GM19395 (cell line): Measurements from ENCODE around the gene MCOLN2.
"Not testable (repeated sequence)": the region's sequence is repeated elsewhere in the genome, so short reads cannot be mapped to it uniquely, and the experiment has no call there.

ENCODE experiments used
- ATAC-seq: cut with Tn5 transposase; IDR thresholded peaks from one replicate; pipeline ENCODE4 v1.9.1; 2021; ENCODE audit warnings: mild to moderate bottlenecking, moderate library complexity; ENCODE audit not compliant: unreplicated experiment

The MCOLN2 gene

GRCh38 chr1:84944767-84945486 lies 52.0 kb downstream of the MCOLN2 start:
- ATAC-seq: peak; percentile 93

- ATAC-seq: no peak
Measured at GRCh38 chr1:84941843-84942242, 55.1 kb downstream of the MCOLN2 start.

DNA sequence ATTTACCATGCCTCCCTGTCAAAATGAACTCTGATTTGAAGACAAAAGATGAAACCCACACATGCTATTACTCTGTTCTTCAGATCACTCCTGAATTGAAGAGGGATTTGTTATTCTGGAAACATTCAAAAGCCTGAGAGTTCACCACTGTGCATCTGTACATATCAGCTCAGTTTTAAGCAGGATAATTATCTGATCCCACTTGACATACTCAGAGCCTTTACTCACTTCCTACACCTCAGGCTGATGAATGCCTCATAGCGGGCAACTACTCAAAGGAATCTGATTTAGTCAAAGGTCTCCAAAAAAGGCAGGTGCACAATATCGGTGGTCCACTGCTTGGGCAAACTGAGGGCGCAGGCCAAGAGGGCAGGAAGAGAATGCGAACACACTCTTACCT lies 56.4 kb downstream of the MCOLN2 start:
- no peak for ATAC-seq

DNA sequence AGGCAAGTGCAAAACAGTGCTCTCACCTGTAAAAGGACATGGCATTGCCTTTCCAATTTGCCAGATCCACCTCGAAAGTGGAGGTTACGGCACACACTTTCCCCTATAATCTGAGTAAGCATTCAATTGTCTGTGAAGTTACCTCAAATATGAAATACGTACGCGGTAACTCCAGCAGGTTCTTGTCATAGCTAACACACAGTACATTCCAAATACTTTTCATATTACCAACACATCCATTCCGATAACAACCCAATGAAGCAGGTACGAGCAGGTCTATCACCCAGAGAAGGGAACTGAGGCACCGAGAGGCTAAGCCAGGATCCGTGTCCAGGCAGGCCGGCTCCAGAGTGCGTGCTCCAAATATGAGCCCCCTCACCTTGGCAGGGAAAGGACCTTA lies 57.2 kb downstream of the MCOLN2 start:
- ATAC-seq: no peak

DNA sequence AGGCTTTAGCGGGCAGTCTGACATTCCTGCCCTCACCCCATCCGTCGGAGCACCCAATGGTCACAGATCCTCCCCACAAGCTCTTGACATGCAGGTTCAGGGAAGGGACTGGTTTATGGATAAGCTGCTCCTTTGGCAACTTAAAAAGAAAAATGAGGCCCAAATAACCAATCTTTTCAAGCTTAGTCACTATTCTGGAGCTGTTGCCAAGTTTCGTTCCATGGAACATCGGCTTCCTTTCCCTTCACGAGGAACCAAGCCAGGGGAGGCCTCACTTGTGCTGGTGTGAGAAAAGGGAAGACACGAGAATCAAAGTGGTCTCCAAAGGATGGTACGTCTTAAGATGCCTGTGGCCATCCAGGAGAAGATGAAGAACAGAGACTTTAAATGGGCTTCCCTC lies 57.8 kb downstream of the MCOLN2 start:
- no peak for ATAC-seq

- no peak for ATAC-seq
Measured at GRCh38 chr1:84936116-84936810, 60.6 kb downstream of the MCOLN2 start.

- ATAC-seq: no peak
Measured at GRCh38 chr1:84933011-84933611, 63.8 kb downstream of the MCOLN2 start.

GRCh38 chr1:84930831-84931230 lies 66.1 kb downstream of the MCOLN2 start:
- no peak for ATAC-seq

- no peak for ATAC-seq
Measured at GRCh38 chr1:84930329-84930728, 66.6 kb downstream of the MCOLN2 start.

DNA sequence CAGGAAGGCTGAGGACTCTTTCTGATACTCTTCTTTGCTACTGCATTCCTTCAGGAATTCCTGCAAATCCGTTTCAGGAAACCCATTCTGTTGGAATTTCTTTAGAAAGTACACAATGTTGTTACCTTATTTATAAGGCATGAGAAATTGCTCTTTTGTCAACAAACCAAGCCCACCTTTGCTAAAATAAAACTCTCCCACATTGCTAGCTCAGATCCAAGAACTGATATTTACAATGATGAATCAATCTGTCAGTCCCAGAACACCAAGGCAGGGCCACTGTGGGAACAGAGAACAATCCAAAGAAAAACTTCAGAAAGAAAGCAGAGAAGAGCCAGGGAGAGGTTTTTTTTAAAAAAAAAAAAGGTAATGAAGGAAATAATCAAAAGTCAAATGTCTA lies 67.3 kb downstream of the MCOLN2 start:
- ATAC-seq: no peak

DNA sequence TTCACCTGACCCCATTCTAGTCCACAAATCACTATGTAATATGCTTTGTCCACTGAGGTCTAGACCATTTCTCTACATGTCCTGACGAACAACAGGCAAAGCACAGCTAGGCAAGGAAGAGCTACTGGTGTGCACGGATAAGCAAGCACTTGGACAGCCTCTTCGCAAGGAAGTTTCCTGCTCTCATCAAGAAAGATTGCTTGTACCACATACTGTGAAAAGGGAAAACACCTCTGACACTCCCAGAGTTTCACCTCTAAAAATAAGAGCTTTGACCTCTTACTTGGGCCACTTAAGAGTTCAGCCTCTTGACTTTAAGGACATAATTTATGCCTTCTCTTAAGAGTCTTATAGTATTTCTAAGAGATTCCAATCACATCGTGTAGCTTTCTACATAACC lies 67.9 kb downstream of the MCOLN2 start:
- no peak for ATAC-seq

DNA sequence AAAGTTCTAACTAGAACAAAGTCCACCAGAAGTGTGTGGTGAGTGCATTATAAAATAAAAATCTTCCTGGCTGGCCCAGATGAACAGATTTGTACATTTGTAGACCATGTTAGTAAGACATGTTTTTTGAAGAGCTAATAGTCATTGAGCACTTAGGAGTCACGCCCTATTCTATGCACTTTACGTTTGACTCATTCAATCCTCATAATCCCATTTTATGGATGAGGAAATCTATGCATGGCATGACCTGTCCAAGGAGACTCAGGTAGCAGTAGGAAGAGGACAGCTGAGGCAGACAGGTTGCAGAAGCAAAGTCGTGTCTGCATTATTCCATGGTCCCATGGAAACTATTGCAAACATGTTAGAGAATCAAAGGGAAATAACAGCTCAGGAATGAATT lies 73.6 kb downstream of the MCOLN2 start:
- no peak for ATAC-seq

- no peak for ATAC-seq
Measured at GRCh38 chr1:84920159-84920558, 76.8 kb downstream of the MCOLN2 start.

DNA sequence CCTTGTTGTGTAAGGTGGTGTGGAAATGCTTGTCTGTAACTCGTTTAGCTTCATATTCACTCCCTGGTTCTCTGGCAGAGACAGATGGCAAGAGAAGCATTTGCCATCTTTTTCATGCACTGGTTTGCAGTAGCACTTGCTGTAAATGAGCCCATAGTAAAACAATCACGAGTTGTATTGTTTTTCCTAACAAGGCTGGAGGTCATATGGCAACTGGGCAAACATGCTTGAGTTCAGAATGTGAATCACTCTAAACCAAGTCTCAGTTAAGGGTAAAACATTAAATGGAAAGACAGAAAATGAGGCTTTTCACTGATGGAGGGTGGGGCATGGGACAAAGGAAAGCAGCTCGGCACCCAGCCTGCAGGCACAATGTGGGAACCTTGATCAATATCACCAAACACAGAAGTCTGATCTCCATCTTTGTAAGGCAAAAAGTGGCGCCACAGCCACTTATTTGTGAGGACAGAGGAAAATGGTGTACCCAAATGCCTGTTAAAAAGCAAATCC lies 77.4 kb downstream of the MCOLN2 start:
- no peak for ATAC-seq

- no peak for ATAC-seq
Measured at GRCh38 chr1:84918726-84919336, 78.1 kb downstream of the MCOLN2 start.

GRCh38 chr1:84916897-84917296 lies 80.0 kb downstream of the MCOLN2 start:
- ATAC-seq: no peak

DNA sequence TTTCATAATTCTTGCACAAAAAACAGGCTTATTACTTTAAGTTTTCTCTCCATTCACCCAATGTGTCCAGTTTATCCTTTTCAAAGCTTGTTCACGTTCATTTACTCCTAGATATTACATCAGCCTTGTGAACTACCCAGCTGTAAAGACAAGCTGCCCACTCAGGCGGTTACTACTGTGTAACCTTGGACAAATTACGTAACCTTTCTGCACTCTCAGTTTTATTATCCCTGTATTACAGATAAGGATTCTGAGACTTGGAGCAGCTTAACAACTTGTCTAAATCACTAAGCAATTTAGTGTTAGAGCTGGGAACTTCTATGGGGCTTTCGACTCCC lies 83.4 kb downstream of the MCOLN2 start:
- ATAC-seq: no peak

GRCh38 chr1:84912726-84913554 lies 84.0 kb downstream of the MCOLN2 start:
- ATAC-seq: no peak

DNA sequence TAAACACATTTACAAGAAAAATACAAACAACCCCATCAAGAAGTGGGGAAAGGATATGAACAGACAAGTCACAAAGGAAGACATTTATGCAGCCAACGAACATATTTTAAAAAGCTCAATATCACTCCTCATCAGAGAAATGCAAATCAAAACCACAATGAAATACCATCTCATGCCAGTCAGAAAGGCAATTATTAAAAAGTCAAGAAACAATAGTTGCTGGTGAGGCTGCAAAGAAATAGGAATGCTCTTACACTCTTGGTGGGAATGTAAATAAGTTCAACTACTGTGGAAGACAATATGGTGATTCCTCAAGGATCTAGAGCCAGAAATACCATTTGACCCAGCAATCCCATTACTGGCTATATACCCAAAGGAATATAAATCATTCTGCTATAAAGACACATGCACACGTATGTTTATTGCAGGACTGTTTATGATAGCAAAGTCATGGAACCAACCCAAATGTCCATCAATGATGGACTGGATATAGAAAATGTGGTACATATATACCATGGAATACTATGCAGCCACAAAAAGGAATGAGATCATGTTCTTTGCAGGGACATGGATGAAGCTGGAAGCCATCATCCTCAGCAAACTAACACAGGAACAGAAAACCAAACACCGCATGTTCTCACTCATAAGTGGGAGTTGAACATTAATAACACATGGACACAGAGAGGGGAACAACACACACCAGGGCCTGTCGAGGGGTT lies 88.0 kb downstream of the MCOLN2 start:
- ATAC-seq: not testable (repeated sequence)
